Mesenchymal stem cell (in vitro differentiated cells and primary cell): ENCODE measurements around the gene MNT.

Source experiments
- DNase-seq: peaks from one replicate; pipeline ENCODE4 v3.0.0-alpha.2; 2013
- H2AFZ ChIP-seq: one replicate; pipeline ENCODE4 v1.6.1; 2013; ENCODE audit warnings: low read depth, mild to moderate bottlenecking, control low read depth, inconsistent platforms, low read length, moderate library complexity
- H2AK5ac ChIP-seq: 2 replicates; pipeline ENCODE4 v1.6.1; 2013; ENCODE audit warnings: low read length, moderate library complexity, mild to moderate bottlenecking, inconsistent platforms; ENCODE audit not compliant: severe bottlenecking
- H2BK120ac ChIP-seq: one replicate; pipeline ENCODE4 v1.6.1; 2013; ENCODE audit warnings: low read depth, mild to moderate bottlenecking, inconsistent platforms, low read length, moderate library complexity
- H2BK12ac ChIP-seq, 2 experiments: one replicate each; pipeline ENCODE4 v1.6.1; 2013; ENCODE audit warnings: inconsistent platforms in 2 of 2, low read length in 2 of 2, mild to moderate bottlenecking in 2 of 2, moderate library complexity in 2 of 2, control low read depth in 1 of 2
- H2BK15ac ChIP-seq: one replicate; pipeline ENCODE4 v1.6.1; 2013; ENCODE audit warnings: mild to moderate bottlenecking, low read depth, inconsistent platforms; ENCODE audit not compliant: poor library complexity, severe bottlenecking
- H2BK5ac ChIP-seq: 2 replicates; pipeline ENCODE4 v1.6.1; 2013; ENCODE audit warnings: low read depth, mild to moderate bottlenecking, low read length, control low read depth, inconsistent platforms; ENCODE audit not compliant: poor library complexity, severe bottlenecking
- H3K14ac ChIP-seq, 2 experiments: one replicate each; pipeline ENCODE4 v1.6.1; 2013; ENCODE audit warnings: inconsistent platforms in 2 of 2, low read length in 2 of 2, control low read depth in 1 of 2, mild to moderate bottlenecking in 1 of 2, moderate library complexity in 1 of 2
- H3K18ac ChIP-seq, 2 experiments: one replicate each; pipeline ENCODE4 v1.6.1; 2013; ENCODE audit warnings: inconsistent platforms in 2 of 2, low read length in 2 of 2, control low read depth in 1 of 2, low read depth in 1 of 2, mild to moderate bottlenecking in 1 of 2
- H3K23ac ChIP-seq, 2 experiments: one replicate each; pipeline ENCODE4 v1.6.1; 2013; ENCODE audit warnings: inconsistent platforms in 2 of 2, low read length in 2 of 2, mild to moderate bottlenecking in 2 of 2, moderate library complexity in 2 of 2, control low read depth in 1 of 2
- H3K27ac ChIP-seq: 2 replicates; pipeline ENCODE4 v1.5.1; 2013; ENCODE audit warnings: mild to moderate bottlenecking, moderate library complexity, low read length, control low read depth, inconsistent platforms; ENCODE audit not compliant: poor library complexity, severe bottlenecking
- H3K27me3 ChIP-seq, 2 experiments: 2 replicates each; pipeline versions ENCODE4 v1.6.1 to v1.7.0; 2013; ENCODE audit warnings: low read length in 2 of 2, mild to moderate bottlenecking in 2 of 2, moderate library complexity in 2 of 2, control low read depth in 1 of 2, inconsistent platforms in 1 of 2; ENCODE audit not compliant: control insufficient read depth in 1 of 2, insufficient read depth in 1 of 2
- H3K36me3 ChIP-seq, 2 experiments: 2 replicates each; pipeline versions ENCODE4 v1.6.1 to v1.7.0; 2013; ENCODE audit warnings: low read length in 2 of 2, control low read depth in 1 of 2, inconsistent platforms in 1 of 2, low read depth in 1 of 2, mild to moderate bottlenecking in 1 of 2; ENCODE audit not compliant: insufficient read depth in 2 of 2, control insufficient read depth in 1 of 2
- H3K4ac ChIP-seq, 2 experiments: one replicate each; pipeline ENCODE4 v1.6.1; 2013; ENCODE audit warnings: inconsistent platforms in 2 of 2, low read length in 2 of 2, mild to moderate bottlenecking in 2 of 2, moderate library complexity in 2 of 2, control low read depth in 1 of 2, low read depth in 1 of 2
- H3K4me1 ChIP-seq: 2 replicates; pipeline ENCODE4 v1.6.1; 2013; ENCODE audit warnings: low read depth, low read length, control low read depth; ENCODE audit not compliant: control insufficient read depth, insufficient read depth
- H3K4me2 ChIP-seq: 2 replicates; pipeline ENCODE4 v1.6.1; 2013; ENCODE audit warnings: low read length, mild to moderate bottlenecking, inconsistent platforms; ENCODE audit not compliant: poor library complexity, severe bottlenecking
- H3K4me3 ChIP-seq, 2 experiments: 2 replicates each; pipeline versions ENCODE4 v1.5.1 to v1.7.0; 2013; ENCODE audit warnings: low read length in 2 of 2, mild to moderate bottlenecking in 2 of 2, control low read depth in 1 of 2, low read depth in 1 of 2; ENCODE audit not compliant: insufficient read depth in 1 of 2
- H3K79me1 ChIP-seq: replicated peaks from 2 replicates; pipeline ENCODE4 v1.6.1; 2013; ENCODE audit warnings: mild to moderate bottlenecking, control low read depth, low read length, inconsistent platforms; ENCODE audit not compliant: poor library complexity, severe bottlenecking
- H3K9ac ChIP-seq: 2 replicates; pipeline ENCODE4 v1.7.0; 2013; ENCODE audit warnings: mild to moderate bottlenecking, low read length, moderate library complexity
- H3K9me3 ChIP-seq: 2 replicates; pipeline ENCODE4 v1.7.0; 2013; ENCODE audit warnings: mild to moderate bottlenecking, low read length; ENCODE audit not compliant: control insufficient read depth
- H4K8ac ChIP-seq: one replicate; pipeline ENCODE4 v1.6.1; 2013; ENCODE audit warnings: inconsistent platforms, mild to moderate bottlenecking, low read length, moderate library complexity
- H4K91ac ChIP-seq: one replicate; pipeline ENCODE4 v1.6.1; 2013; ENCODE audit warnings: mild to moderate bottlenecking, low read length, inconsistent platforms
- WGBS: methylation state at CpG from one replicate; pipeline ENCODE4 v1.1.7; 2013; ENCODE audit warnings: mixed read lengths; 5-methylcytosine and 5-hydroxymethylcytosine counted together

MNT gene

GRCh38 chr17:2398182-2398581 is 2.7 kb downstream of the MNT start:
- Histone ChIP-seq H3K36me3 (peaks cover 3 to 13% of the 10 kb centered on the region in 2 experiments), H3K4me1 (peaks cover 56% of the 10 kb centered on the region), H4K91ac (peak overlapping the region; percentile 83), H3K23ac (peak overlapping the region in 1 of 2 experiments; percentile 14), H3K4me2 (peak overlapping the region; percentile 19), H3K27ac (no peak overlapping the region), H3K4me3 (peak overlapping the region in 1 of 2 experiments; percentile 79), H3K9me3 (no peaks in the 10 kb centered on the region), H2BK15ac (peak overlapping the region; percentile 82), H3K79me1 (peaks cover 8% of the 10 kb centered on the region), H3K9ac (peak overlapping the region; percentile 80), H2BK5ac (no peak overlapping the region), H2AK5ac (peak overlapping the region; percentile 15), H4K8ac (no peak overlapping the region), H2AFZ (no peak overlapping the region), H3K18ac (peak overlapping the region; percentile 71 to 88), H3K27me3 (no peaks in the 10 kb centered on the region), H2BK12ac (peak overlapping the region; percentile 91 to 95), H3K14ac (no peak overlapping the region), H2BK120ac (peak overlapping the region; percentile 99), H3K4ac (peak overlapping the region; percentile 55 to 64)
- WGBS, result 90% methylated on average over 10 of the region's 10 CpGs
- DNase-seq, result no peak

- Histone ChIP-seq H2AK5ac (peak overlapping the region; percentile 67), H2AFZ (no peak overlapping the region), H3K36me3 (peaks cover 3 to 13% of the 10 kb centered on the region in 2 experiments), H2BK5ac (no peak overlapping the region), H3K27ac (peak overlapping the region; percentile 74), H4K8ac (peak overlapping the region; percentile 66), H3K4me3 (peak overlapping the region in 1 of 2 experiments; percentile 79), H3K4ac (peak overlapping the region; percentile 55 to 80), H3K18ac (peak overlapping the region; percentile 71 to 88), H3K79me1 (peaks cover 8% of the 10 kb centered on the region), H3K23ac (peak overlapping the region in 1 of 2 experiments; percentile 28), H3K27me3 (no peaks in the 10 kb centered on the region), H2BK12ac (peak overlapping the region; percentile 91), H3K9me3 (no peaks in the 10 kb centered on the region), H3K9ac (peak overlapping the region; percentile 80), H4K91ac (peak overlapping the region; percentile 12), H3K14ac (peak overlapping the region in 1 of 2 experiments; percentile 68), H3K4me2 (peak overlapping the region; percentile 13), H2BK15ac (peak overlapping the region; percentile 84), H2BK120ac (peak overlapping the region; percentile 81), H3K4me1 (peaks cover 55% of the 10 kb centered on the region)
- WGBS, result 78% methylated on average over 12 of the region's 12 CpGs
- DNase-seq, result no peak
Measured at GRCh38 chr17:2397247-2398171, 3.4 kb downstream of the MNT start.

GRCh38 chr17:2396568-2397246 is 4.2 kb downstream of the MNT start:
- Histone ChIP-seq H3K79me1 (peaks cover 12% of the 10 kb centered on the region), H2BK15ac (peak overlapping the region; percentile 87), H4K8ac (peak overlapping the region; percentile 74), H3K36me3 (peaks cover 3 to 13% of the 10 kb centered on the region in 2 experiments), H2BK120ac (peak overlapping the region; percentile 65), H3K4me2 (peak overlapping the region; percentile 61), H3K9ac (peak overlapping the region; percentile 80), H3K4ac (peak overlapping the region; percentile 5 to 90), H3K27me3 (no peaks in the 10 kb centered on the region), H2BK12ac (peak overlapping the region; percentile 34 to 98), H3K9me3 (no peaks in the 10 kb centered on the region), H2BK5ac (no peak overlapping the region), H3K18ac (peak overlapping the region; percentile 68 to 89), H3K4me3 (peak overlapping the region in 1 of 2 experiments; percentile 79), H2AK5ac (peak overlapping the region; percentile 37), H3K27ac (peak overlapping the region; percentile 79), H2AFZ (no peak overlapping the region), H3K4me1 (peaks cover 56% of the 10 kb centered on the region), H4K91ac (peak overlapping the region; percentile 67), H3K14ac (peak overlapping the region in 1 of 2 experiments; percentile 97), H3K23ac (peak overlapping the region in 1 of 2 experiments; percentile 46)
- DNase-seq, result peak; percentile 100
- WGBS, result 4% methylated on average over 30 of the region's 34 CpGs
